IPS-11a (cell line): ENCODE results near the gene GPC6.
"Not testable (repeated sequence)": the region's sequence is repeated elsewhere in the genome, so short reads cannot be mapped to it uniquely, and the experiment has no call there.

Experiments used
- H3K4me3 ChIP-seq: one replicate; pipeline ENCODE4 v1.5.1; 2013; ENCODE audit warnings: low read depth, low read length, control low read depth

Gene GPC6

DNA sequence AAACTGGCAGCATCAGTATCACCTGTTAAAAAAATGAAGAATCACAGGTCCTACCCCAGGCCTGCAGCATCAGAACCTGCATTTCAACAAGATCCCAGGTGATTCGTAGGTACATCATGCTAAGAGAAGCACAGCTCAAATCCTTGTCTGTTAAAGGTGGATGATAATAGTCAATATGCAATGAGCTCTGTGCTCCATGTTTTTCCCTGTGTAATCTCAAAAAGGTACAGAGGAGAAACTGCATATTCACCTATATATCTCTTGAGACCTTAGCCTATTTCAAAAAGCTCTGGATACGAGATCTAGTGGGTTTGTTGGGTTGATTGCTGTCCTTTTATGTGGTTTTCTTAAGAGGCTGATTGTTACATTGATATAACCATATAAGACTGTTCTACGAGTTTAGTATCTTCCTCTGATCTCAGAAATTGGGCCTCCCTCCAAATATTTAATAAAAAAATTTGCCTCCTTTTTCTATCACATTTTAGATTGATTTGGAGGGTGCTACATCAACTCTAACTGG lies 1104.0 kb downstream of the GPC6 start:
- H3K4me3 ChIP-seq, result no peak overlapping the region

DNA sequence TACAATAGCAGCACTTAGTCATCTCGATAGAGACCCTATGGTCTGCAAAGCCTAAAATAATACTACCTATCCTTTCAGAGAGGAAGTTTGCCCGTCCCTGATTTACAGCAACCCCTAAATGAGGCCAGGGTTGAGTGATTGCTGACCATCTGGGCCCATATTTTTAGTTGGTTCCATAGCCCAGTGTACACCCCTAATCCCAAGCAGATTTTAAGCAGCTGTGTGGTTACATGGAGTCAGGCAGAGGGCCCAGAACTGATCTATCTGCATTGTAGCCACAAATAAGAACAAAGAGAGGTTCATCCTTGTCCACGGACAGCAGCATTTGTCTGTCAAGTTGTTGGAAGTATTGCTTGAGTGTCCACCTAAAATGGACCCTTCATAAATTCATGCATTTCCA lies 1104.7 kb downstream of the GPC6 start:
- no peak overlapping the region for H3K4me3 ChIP-seq

DNA sequence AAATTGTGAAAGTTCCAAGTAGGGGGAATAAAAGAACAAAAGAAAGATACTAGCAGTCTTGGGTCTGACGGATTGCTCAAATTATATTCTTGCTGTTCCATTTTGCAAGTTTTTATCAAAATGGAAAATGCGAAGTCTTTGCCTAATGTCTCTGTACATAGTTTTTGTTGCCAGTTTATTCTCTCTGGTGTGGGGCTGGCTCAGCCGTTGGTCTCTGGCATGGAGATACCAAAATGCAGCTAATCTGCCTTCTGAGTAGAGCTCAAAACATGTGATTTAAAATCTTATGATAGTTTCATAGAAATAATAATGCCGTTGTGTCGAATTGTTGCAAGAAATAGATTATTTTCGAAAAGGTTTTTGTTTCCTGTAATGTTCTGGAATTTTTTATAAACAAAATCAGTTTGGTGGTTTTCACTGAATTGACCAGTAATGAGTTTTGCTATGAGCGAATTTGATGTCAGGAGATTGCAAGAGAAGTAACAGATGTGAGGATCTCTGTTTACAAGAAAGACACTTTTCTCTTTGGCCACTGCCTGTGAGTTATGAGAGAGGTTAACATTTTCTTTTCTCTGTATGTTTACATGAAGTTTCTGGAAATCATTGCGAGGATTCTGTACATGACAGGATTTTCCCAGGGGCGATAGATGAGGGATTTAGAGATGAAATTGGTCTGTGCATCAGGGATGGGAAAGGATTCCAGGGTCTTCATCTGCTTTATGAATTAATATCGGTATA lies 1105.9 kb downstream of the GPC6 start:
- no peak overlapping the region for H3K4me3 ChIP-seq

DNA sequence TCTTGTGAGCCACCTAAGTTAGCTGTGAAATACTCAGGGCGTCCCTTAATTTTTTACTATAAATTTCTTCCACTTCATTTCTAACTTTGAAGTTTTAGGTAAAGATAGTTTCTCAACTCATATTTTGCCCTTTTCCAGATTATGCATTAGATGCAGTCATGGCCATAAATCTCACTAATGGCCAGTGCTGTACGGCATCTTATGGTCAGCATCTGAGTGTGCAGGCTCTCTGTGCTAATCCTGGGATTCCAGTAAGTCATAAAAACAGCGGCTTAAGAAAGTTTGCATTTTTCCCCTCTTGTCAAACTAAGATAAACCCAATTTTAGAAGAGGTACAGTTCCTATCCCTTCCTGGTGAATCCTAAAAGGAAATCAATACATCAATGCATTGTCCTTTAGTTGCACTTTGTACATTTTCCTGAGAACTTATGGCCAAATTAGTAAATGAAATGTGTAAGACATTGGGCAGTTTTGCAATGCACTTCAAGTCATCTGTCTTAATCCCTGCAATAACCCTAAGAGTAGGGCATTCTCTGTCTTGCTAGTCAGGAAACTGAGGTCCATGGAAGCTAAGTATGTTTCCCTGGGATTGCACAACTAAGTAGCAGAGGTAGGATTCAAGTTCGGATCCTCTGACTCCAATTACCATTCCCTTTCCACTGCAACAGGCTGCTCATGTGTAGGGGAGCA lies 1106.7 kb downstream of the GPC6 start:
- no peak overlapping the region for H3K4me3 ChIP-seq

DNA sequence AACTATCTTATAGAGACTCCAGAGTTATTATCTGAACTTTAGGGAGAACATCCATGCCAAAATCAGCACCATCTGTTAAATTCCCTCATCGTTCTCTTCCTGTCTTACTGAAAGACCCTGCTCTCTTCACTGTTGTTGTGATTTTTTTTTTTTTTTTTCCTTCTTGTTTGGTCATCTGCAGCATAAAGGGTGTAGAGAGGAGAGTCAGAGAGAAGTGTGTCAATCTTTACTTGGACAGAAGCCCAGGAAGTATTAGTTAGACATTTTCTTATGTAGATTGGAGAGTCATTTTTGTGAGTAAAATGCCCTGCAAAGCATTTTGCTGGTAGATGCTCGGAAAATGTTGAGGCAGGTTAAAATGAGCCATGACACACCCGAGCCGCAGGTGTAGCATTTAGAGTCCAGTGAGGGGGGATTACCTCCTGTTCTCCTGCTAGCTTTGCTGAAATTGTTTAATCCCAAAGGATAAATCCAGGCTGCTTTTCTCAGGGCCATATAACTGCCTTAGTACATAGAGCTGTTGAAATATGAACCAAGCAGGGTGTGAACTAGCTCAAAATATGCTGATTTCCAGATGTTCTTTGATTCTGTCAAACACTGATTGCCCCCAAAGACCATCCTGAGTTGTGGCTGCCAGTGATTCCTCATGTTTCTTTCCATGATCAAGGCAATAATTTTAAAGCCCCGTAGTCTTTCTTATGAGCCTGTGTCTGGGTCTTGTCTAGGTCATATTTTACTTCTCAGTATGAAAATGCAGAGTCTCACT lies 1109.3 kb downstream of the GPC6 start:
- no peak overlapping the region for H3K4me3 ChIP-seq

DNA sequence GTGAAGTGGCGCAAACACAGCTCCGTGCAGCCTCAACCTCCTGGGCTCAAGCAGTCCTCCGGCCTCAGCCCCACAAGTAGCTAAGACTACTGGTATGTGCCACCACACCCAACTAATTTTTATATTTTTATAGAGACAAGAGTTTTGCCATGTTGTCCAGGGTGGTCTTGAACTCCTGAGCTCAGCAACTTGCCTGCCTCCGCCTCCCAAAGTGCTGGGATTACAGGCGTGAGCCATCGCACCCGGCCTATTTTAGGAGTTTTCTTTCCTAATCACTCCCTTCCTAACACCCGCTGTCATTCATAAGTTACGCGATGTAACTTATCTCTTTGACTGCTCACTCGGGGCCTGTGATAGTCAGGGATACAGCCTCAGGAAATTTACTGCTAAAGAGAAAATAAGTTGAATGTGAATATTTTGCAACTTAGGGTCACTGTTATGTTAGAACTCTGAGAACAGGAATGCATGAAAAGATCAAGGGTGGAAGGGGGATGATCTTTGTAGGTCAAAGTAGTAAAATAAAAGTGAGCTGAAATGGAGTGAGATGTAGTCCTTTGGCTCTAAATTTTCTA lies 1112.6 kb downstream of the GPC6 start:
- no peak overlapping the region for H3K4me3 ChIP-seq

DNA sequence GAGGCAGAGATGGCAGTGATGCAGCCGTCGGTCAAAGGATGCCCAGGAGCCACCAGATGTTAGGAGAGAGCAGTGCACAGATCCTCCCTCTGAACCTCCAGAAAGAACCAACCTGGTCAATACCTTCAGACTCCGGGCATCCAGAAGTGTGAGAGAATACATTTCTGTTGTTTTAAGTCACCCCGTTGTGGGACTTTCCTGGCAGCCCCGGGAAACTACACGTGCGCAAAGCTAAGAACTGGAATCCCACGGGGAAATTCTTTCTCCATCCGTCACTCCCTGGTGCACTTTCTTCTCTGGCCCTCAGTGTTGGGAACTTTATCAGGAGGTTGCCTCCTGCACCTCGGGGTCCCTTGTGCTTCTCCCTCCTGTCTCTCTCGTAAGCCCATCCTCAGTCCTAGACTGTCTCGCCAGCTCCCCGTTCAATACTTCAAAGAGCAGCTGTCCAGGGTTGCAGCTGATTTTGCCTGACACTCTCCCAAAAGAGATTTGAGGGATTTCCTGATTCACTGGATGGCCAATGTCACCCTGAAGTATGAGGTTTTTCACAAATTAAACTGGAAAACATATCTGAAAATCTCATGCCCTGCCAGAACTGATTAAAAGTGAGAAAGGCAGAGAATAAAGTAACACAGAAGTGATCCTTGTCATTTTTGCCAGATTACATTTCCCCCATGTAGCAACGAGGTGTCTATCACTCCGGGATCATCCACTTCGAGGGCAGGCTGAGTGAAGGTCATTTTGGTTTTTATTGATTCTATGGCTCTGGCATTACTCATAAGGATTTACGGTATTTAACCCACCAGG lies 1116.0 kb downstream of the GPC6 start:
- no peak overlapping the region for H3K4me3 ChIP-seq

DNA sequence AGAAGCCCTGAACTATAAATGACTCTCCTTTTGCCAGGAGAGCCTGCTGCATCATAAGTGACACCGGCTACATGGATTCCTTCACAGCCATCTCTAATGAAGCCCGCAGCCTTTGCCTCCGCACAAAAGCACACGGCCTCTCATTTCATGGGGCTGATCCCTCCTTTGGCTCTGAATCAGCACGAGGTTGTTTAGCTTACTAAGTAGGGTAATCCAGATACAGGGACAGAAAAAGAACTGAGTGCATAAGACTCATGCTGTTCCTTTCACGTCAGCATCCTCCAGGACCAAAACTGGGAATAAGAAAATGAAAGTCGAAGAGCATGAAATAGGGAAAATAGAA lies 1116.6 kb downstream of the GPC6 start:
- H3K4me3 ChIP-seq, result no peak overlapping the region

DNA sequence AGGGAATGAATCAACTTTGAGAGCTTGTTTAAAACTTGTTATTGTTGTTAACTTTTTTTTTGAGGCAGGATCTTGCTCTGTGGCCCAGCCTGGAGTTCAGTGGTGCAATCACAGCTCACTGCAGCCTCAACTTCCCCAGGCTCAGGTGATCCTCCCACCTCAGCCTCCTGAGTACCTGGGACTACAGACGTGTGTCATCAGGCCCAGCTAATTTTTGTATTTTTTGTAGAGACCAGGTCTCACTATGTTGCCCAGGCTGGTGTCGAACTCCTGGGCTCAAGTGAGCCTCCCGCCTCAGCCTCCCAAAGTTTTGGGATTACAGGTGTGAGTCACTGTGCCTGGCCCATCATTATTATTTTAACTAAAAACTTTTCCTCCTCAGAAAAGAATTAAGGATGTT lies 1117.1 kb downstream of the GPC6 start:
- H3K4me3 ChIP-seq, result not testable (repeated sequence)

DNA sequence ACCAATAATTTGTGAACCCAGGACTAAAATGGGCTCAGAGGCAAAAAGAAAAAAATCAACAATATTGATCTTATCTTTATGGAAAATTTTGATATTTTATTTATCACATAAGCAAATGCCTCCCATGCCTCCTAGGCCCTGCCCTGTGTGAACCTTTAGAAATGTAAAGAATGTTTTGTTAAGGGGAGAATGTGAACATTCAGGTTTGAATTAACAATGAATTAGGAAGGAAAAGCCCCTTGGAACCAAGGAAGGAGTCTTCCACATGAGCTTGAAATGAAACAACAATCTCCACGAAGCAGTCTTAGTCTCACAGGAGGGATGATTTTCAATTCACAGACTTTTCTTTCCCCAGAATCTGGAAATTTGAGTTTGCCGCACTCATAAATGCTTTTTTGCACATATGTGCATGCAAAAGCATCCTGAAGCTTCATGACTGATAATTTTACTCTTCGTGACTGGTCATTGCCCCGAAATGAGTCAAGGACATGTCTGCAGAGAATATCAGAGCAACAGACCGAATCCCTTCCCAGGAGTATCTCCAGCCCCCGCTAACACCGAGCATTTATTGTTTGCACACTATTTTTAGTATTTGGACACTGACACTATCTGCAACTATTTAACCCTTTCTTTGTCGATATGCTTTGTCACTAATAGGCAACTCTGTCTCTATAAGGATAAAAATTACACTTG lies 1117.7 kb downstream of the GPC6 start:
- H3K4me3 ChIP-seq, result no peak overlapping the region

DNA sequence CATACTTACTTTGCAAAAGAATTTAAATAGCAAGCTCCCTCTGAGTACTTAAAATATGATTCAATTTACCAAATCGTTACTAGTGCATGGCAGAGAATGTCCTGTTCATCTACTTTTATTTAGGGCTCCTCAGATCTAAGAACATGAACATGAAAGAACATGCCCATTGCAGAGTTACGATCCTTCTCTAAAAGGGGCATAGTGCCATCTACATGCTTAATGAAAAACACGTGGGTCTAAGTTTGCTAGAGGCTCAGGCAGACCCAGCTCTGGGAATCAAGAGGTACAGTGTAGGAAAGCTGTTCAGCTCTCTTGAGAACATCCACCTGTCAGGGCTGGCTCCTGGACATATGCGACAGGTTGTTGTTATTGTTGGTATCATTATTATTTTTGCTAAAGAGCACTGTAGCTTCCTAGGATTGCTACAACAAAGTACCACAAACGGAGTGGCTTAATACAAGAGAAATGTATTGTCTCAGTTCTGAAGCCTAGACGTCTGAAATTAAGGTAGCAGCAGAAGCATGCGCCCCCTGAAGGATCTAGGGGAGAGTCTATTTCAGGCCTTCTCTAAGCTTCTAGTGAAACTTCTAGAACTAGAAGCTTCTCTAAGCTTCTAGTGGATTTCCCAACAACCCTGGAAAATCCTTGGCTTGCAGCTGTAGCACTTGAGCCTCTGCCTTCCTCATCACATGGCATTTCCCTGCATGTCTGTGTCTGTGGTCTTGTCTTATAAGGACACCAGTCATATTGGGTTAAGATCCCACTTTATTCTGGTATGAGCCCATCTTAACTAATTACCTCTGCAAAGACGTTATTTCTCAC lies 1119.0 kb downstream of the GPC6 start:
- H3K4me3 ChIP-seq, result no peak overlapping the region

DNA sequence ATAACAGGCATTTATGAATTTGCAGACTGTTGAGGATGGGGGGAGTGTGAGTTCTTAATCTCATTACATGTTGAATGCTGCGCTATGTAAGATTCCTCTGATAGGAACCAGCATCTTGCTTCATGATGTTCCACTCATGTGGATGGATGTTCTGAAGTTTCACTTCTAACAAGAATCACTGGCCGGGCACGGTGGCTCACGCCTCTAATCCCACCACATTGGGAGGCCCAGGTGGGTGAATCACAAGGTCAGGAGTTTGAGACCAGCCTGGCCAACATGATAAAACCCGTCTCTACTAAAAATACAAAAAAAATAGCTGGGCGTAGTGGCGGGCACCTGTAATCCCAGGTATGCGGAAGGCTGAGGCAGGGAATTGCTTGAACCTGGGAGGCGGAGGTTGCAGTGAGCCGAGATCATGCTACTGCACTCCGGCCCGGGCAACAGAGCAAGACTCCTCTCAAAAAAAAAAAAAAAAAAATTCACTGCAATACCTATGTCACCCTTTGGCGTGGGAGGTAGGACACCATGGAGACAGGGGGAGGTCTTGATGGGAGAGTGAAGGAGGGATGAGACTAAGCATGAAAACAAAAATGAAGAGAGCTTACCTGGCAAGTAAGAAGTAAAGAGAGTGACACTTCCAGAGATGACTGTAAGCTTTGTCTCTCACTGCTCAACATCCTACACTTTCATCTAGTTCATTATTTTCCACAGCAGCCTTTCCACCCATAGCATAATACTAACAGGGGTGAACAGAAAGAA lies 1119.8 kb downstream of the GPC6 start:
- no peak overlapping the region for H3K4me3 ChIP-seq

DNA sequence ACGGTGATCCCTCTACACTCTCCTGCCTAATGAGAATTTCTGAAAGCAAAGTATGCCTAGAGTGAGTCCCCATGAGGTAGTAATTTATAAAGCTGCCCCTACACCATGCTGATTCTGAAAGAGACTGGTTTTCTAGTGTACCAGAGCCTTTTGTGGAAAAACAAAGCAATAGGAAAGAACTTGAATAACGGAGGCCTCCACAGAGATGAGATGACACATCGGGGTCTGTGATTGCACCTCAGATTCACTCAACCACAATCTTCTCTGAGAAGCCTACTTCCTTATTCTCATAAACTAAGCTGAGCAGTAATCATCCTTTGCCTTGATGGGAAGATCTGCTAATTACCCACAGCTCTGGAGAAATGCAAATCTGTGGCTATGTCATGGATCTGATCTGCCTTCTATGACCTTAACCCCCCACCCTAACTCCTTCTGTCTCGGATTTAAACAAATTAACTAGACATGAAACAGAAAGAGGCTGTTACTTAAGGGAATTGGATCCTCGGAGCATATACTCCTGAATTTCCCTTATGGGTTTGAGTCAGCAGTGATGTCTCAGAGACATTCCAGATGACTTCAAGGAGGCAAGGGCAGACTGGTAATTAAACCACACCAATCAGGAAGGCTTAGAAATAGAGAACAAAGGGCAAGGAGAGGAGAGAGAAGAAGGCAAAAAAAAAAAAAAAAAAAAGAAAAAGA lies 1124.8 kb downstream of the GPC6 start:
- no peak overlapping the region for H3K4me3 ChIP-seq

DNA sequence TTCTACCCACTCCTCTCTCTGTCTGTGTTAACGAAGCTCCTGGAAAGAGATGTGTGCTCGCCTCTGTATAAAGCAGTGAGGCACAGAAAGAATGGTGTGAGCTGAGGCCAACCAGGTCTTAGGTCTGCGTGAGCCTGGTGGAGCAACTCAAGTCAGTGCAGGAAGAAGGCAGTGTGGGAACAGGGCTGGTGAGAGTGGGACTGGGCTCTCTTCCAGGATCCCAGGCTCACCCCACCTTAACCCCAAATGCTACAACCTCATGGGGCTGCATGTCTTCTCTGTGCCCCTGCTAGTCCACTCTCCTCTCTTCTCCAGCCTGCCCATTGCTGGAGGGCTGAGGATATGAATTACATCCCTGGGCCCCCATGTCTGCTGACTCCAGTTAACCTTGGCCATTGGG lies 1125.5 kb downstream of the GPC6 start:
- no peak overlapping the region for H3K4me3 ChIP-seq

DNA sequence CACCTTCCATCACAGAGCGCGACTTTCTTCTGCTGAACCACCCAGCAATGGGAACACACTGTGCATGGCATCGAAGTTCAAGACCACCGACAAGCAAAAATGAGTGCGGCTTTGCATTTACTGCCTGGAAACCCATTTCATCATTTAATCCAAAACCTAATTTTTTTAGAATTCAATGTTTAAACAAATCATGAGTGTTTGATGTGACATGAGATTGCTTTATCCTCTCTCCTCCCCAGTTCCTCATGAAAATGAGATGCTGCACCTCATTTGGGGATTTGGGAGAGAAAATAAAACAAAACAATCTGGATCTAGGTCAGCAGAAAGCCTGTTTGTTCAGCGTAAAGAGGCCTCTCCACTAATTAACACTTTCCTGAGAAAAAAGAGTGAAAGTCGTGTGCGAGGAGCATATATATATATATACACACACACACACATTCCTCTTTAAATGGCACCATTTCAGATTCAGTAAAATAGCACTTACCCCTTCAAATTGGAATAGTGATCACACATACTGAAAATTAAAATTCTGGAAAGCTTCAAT lies 1126.6 kb downstream of the GPC6 start:
- H3K4me3 ChIP-seq, result no peak overlapping the region

DNA sequence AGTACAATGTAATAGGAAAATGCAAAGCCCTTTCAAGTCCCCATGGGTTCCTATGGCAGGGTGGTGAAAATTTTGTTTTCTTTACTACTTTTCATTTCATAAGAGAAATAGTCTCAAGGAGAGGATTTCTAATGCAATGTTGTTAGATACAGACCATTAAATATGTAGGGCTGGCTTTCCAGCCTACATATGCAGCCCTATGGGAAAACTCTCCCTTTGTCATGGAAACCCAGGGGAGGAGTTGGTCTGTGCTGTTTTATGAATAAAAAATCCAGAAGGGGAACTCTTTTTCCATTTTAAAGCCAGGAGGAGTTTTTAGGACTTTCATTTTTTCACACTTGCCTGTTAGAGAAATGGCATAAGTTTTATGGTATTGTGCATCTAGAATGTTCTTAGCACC lies 1133.3 kb downstream of the GPC6 start:
- H3K4me3 ChIP-seq, result no peak overlapping the region

DNA sequence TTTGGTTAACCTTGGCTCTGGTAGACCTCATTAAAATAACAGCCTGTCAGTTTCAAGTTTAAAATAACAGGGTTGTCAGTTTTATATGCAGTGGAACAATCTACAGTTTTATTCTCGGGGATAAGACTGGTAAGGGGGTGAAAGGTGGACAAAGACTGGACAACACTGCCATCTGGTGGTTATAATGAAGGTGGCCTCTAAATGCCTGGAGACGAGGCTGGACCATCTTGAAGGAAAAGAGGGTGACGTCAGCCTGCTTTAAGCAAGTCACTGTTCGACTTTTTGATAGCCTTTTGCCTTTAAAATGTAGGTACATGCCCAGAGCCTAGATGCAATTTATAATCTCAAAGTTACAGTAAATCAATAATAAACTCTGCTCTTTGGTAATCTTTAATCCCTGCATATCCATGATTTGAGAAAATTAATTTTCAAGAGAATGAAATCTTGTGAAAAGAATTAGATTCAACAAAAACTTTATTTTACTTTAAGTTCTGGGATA lies 1135.9 kb downstream of the GPC6 start:
- H3K4me3 ChIP-seq, result no peak overlapping the region
